H1 (cell line): ENCODE measurements around the gene TMEM222. TPM values are rescaled to one million over a fixed set of nuclear protein-coding genes. Genes with fewer than 3 reads are reported as not detected.
A peak's percentile ranks its signal among the peaks of the same experiment; 100 is the strongest.

ENCODE experiments used
- CTCF ChIA-PET: fragments of 300-600 bp; sonication (Branson Sonifier 250); formaldehyde crosslinking; loops from one replicate; lab custom pipeline; 2021; ENCODE audit not compliant: partially characterized antibody; lab: Charles Lee
- POLR2A ChIA-PET: fragments of 300-600 bp; sonication (Branson Sonifier 250); formaldehyde crosslinking; loops from one replicate; lab custom pipeline; 2021; ENCODE audit warnings: inconsistent platforms; ENCODE audit not compliant: partially characterized antibody; lab: Charles Lee
- DNase-seq, 2 experiments: peaks; one replicate each; pipeline versions ENCODE4 v3.0.0 to v3.0.0-alpha.2; 2010 to 2022; ENCODE audit warnings: low spot score in 2 of 2, low read depth in 1 of 2, mixed read lengths in 1 of 2
- FAIRE-seq: peaks from 2 replicates; lab custom pipeline; 2011; peaks lifted over from hg19 to GRCh38; lab: Jason Lieb, UNC
- H2AFZ ChIP-seq: 2 replicates; pipeline ENCODE4 v1.8.1; 2012; ENCODE audit warnings: low read length, inconsistent platforms
- H2AK5ac ChIP-seq: 2 replicates; pipeline ENCODE4 v1.6.1; 2013; ENCODE audit warnings: low read depth, low read length
- H2BK120ac ChIP-seq: replicated peaks from 2 replicates; pipeline ENCODE3; 2013; ENCODE audit warnings: low read depth, low read length, inconsistent platforms
- H2BK12ac ChIP-seq: 2 replicates; pipeline ENCODE4 v1.6.1; 2013; ENCODE audit warnings: low read depth, low read length
- H2BK15ac ChIP-seq: 2 replicates; pipeline ENCODE4 v1.6.1; 2013; ENCODE audit warnings: low read length
- H2BK20ac ChIP-seq: 2 replicates; pipeline ENCODE4 v1.6.1; 2013; ENCODE audit warnings: low read length
- H2BK5ac ChIP-seq: 2 replicates; pipeline ENCODE4 v1.6.1; 2013; ENCODE audit warnings: low read depth, low read length
- H3K14ac ChIP-seq: 2 replicates; pipeline ENCODE4 v1.6.1; 2013; ENCODE audit warnings: inconsistent platforms; ENCODE audit not compliant: insufficient read length
- H3K18ac ChIP-seq: 2 replicates; pipeline ENCODE4 v1.6.1; 2013; ENCODE audit warnings: low read length; ENCODE audit errors: extremely low read depth
- H3K23ac ChIP-seq: 2 replicates; pipeline ENCODE4 v1.6.1; 2013; ENCODE audit warnings: inconsistent platforms; ENCODE audit not compliant: insufficient read length
- H3K23me2 ChIP-seq: 2 replicates; pipeline ENCODE4 v1.6.1; 2013; ENCODE audit warnings: low read depth, low read length
- H3K27ac ChIP-seq: 2 replicates; pipeline ENCODE4 v1.6.1; 2011; ENCODE audit warnings: low read depth, low read length, inconsistent platforms
- H3K27me3 ChIP-seq, 4 experiments: replicated peaks in 1 of 4; 1 replicate in 1 of 4; 2 replicates in 3 of 4; pipeline versions ENCODE4 v1.6.1 to v1.8.1; 2011 to 2013; ENCODE audit warnings: low read length in 3 of 4, mild to moderate bottlenecking in 3 of 4, inconsistent platforms in 2 of 4, mixed read lengths in 2 of 4, moderate library complexity in 1 of 4; ENCODE audit not compliant: control insufficient read depth in 3 of 4, insufficient read depth in 3 of 4; ENCODE audit errors: extremely low read depth in 1 of 4
- H3K36me3 ChIP-seq, 4 experiments: 2 replicates each; pipeline versions ENCODE4 v1.6.1 to v1.8.1; 2011 to 2013; ENCODE audit warnings: mild to moderate bottlenecking in 4 of 4, low read length in 3 of 4, moderate library complexity in 2 of 4, control low read depth in 1 of 4, inconsistent platforms in 1 of 4; ENCODE audit not compliant: insufficient read depth in 4 of 4, control insufficient read depth in 2 of 4
- H3K4ac ChIP-seq: replicated peaks from 2 replicates; pipeline ENCODE3; 2013; ENCODE audit warnings: low read length, low read depth, mixed read lengths, inconsistent platforms; ENCODE audit not compliant: insufficient read length
- H3K4me1 ChIP-seq, 4 experiments: replicated peaks in 1 of 4; 1 replicate in 1 of 4; 2 replicates in 3 of 4; pipeline versions ENCODE4 v1.6.1 to v1.8.1; 2011 to 2013; ENCODE audit warnings: low read length in 3 of 4, inconsistent platforms in 2 of 4, mixed read lengths in 1 of 4; ENCODE audit not compliant: insufficient read depth in 4 of 4, control insufficient read depth in 3 of 4
- H3K4me2 ChIP-seq, 2 experiments: 2 replicates each; pipeline versions ENCODE4 v1.6.1 to v1.8.1; 2011 to 2013; ENCODE audit warnings: low read depth in 2 of 2, low read length in 2 of 2, control low read depth in 1 of 2, inconsistent platforms in 1 of 2, mild to moderate bottlenecking in 1 of 2; ENCODE audit not compliant: insufficient read depth in 1 of 2
- H3K4me3 ChIP-seq, 4 experiments: fragments of 200-600, 300-600 bp in 1 of 4; sonication (generic), shearing (Covaris generic), sonication (Bioruptor Twin) in 1 of 4; 2 replicates each; pipeline versions ENCODE4 v1.5.1 to v1.8.1; 2011 to 2016; ENCODE audit warnings: low read length in 4 of 4, low read depth in 3 of 4, control low read depth in 2 of 4, inconsistent platforms in 2 of 4, mild to moderate bottlenecking in 2 of 4, mixed read lengths in 1 of 4, moderate library complexity in 1 of 4; ENCODE audit not compliant: insufficient read depth in 2 of 4; ENCODE audit errors: extremely low read depth in 1 of 4
- H3K56ac ChIP-seq: replicated peaks from 2 replicates; pipeline ENCODE3; 2013; ENCODE audit warnings: low read depth, mild to moderate bottlenecking, mixed read lengths, low read length, inconsistent platforms; ENCODE audit not compliant: insufficient read length
- H3K79me1 ChIP-seq: 2 replicates; pipeline ENCODE4 v1.6.1; 2013; ENCODE audit warnings: low read depth, low read length, control low read depth
- H3K79me2 ChIP-seq, 2 experiments: 2 replicates each; pipeline versions ENCODE4 v1.6.1 to v1.8.1; 2012 to 2013; ENCODE audit warnings: low read length in 2 of 2, mild to moderate bottlenecking in 2 of 2, inconsistent platforms in 1 of 2; ENCODE audit not compliant: insufficient read depth in 2 of 2, control insufficient read depth in 1 of 2
- H3K9ac ChIP-seq, 4 experiments: replicated peaks in 1 of 4; 1 replicate in 1 of 4; 2 replicates in 3 of 4; pipeline versions ENCODE4 v1.6.1 to v1.8.1; 2011 to 2013; ENCODE audit warnings: low read depth in 3 of 4, low read length in 3 of 4, control low read depth in 2 of 4, mild to moderate bottlenecking in 2 of 4, moderate library complexity in 2 of 4, inconsistent platforms in 1 of 4; ENCODE audit errors: extremely low read depth in 1 of 4
- H3K9me3 ChIP-seq, 2 experiments: 2 replicates each; pipeline versions ENCODE4 v1.6.1 to v1.8.1; 2012 to 2013; ENCODE audit warnings: mild to moderate bottlenecking in 2 of 2, moderate library complexity in 2 of 2, control low read depth in 1 of 2, inconsistent platforms in 1 of 2, low read depth in 1 of 2, low read length in 1 of 2, mixed read lengths in 1 of 2; ENCODE audit not compliant: insufficient read depth in 2 of 2
- H4K20me1 ChIP-seq, 2 experiments: replicated peaks in 1 of 2; 2 replicates each; pipeline versions ENCODE3 to v1.8.1; 2011 to 2013; ENCODE audit warnings: inconsistent platforms in 2 of 2, low read length in 2 of 2, mild to moderate bottlenecking in 1 of 2; ENCODE audit not compliant: insufficient read depth in 2 of 2, control insufficient read depth in 1 of 2
- H4K5ac ChIP-seq: 2 replicates; pipeline ENCODE4 v1.6.1; 2013; ENCODE audit warnings: low read length, low read depth, mixed read lengths, inconsistent platforms; ENCODE audit not compliant: insufficient read length
- H4K8ac ChIP-seq: 2 replicates; pipeline ENCODE4 v1.8.0; 2013; ENCODE audit warnings: mild to moderate bottlenecking, moderate library complexity, low read length, inconsistent platforms; ENCODE audit not compliant: insufficient read depth; ENCODE audit errors: extremely low read depth
- H4K91ac ChIP-seq: replicated peaks from 2 replicates; pipeline ENCODE3; 2013; ENCODE audit warnings: low read length, mixed read lengths, inconsistent platforms; ENCODE audit not compliant: insufficient read length
- CHD1 ChIP-seq: IDR thresholded peaks from 2 replicates; pipeline ENCODE4 v1.6.1; 2012; ENCODE audit warnings: low read depth, low read length, improper control_type of control experiment
- KDM5A ChIP-seq: fragments of 200-600 bp; IDR thresholded peaks from 2 replicates; pipeline ENCODE4 v1.7.1; 2012; ENCODE audit warnings: mild to moderate bottlenecking, low read length, inconsistent platforms, mixed read lengths
- NRF1 ChIP-seq: IDR thresholded peaks from 2 replicates; pipeline ENCODE4 v1.6.1; 2011; ENCODE audit warnings: mild to moderate bottlenecking, low read depth, low read length, improper control_type of control experiment
- POU5F1 ChIP-seq: IDR thresholded peaks from 2 replicates; pipeline ENCODE4 v1.6.1; 2011; ENCODE audit warnings: low read depth, mild to moderate bottlenecking, low read length, moderate library complexity
- RNF2 ChIP-seq: fragments of 200-900, 300-1000 bp; sonication (generic); IDR thresholded peaks from 2 replicates; pipeline ENCODE4 v1.7.1; 2016; ENCODE audit warnings: borderline replicate concordance, low read depth, mild to moderate bottlenecking, antibody characterized with exemption, low read length; ENCODE audit not compliant: poor library complexity, severe bottlenecking; ENCODE audit errors: missing control alignments
- WGBS, 2 experiments: shearing (Covaris generic) in 1 of 2; methylation state at CpG; one replicate each; pipeline versions ENCODE4 v1.1.6 to v1.1.7; 2013 to 2015; ENCODE audit warnings: low lambda C conversion rate in 2 of 2, mixed read lengths in 2 of 2, inconsistent platforms in 1 of 2, low coverage in 1 of 2, missing lambda C conversion rate in 1 of 2; ENCODE audit not compliant: insufficient replicate concordance in 2 of 2, insufficient coverage in 1 of 2, insufficient read length in 1 of 2; ENCODE audit errors: extremely low coverage in 1 of 2, missing lambda C conversion rate in 1 of 2; 5-methylcytosine and 5-hydroxymethylcytosine counted together
- polyA plus RNA-seq, 7 experiments: library from polyadenylated mRNA; depleted of rRNA in 3 of 7; stranded (reverse) in 5 of 7; unstranded in 2 of 7; fragments of >200 nt in 5 of 7; fragments of 200-250 nt in 2 of 7; gene quantifications; 1 replicate in 5 of 7; 2 replicates in 1 of 7; 4 replicates in 1 of 7; pipeline versions ENCODE4 v1.2.1 to v1.2.3, GENCODE V29; 2011 to 2013; ENCODE audit warnings: missing spikeins in 2 of 7, mixed read lengths in 2 of 7
- total RNA-seq: library from RNA; stranded (reverse); fragmentation: NEBNext Ultra II Directional; extraction: Animal tissue kit (Norgen Biotek cat#: 25700); gene quantifications from 2 replicates; pipeline ENCODE4 v1.2.1, GENCODE V29; 2021

Gene TMEM222
- total and polyA plus RNA-seq, 2 of the 8 experiments (the other 6 are each of a cell fraction or from before 2014, with no cell fraction given): 27.0 to 51.8 TPM

DNA sequence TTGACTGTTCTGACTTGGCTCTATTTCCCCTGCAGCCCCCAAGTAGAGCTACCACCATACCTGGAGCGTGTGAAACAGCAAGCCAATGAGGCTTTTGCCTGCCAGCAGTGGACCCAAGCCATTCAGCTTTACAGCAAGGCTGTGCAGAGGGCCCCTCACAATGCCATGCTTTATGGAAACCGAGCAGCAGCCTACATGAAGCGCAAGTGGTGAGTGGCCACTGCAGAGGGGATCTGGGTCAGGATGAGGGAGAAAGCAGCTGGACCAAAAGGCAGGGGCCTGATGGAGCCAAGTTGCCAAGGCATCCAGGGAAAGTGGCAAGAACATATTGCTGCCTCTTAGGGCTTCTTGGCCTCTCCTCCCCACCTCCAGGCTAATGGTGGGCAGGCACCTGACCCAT, 24.1 kb upstream of the TMEM222 start:
- H3K56ac ChIP-seq: no peak overlapping the region
- no peaks in the 10 kb centered on the region for H3K23me2 ChIP-seq
- no peak overlapping the region for H3K4me2 ChIP-seq
- H3K9ac ChIP-seq: no peak overlapping the region
- no peak overlapping the region for H2BK12ac ChIP-seq
- FAIRE-seq (no peak), DNase-seq (no peak)
- no peak overlapping the region for H3K14ac ChIP-seq
- no peak overlapping the region for H3K4me3 ChIP-seq
- H3K27me3 ChIP-seq: no peaks in the 10 kb centered on the region
- 100% methylated on average over 2 of the region's 3 CpGs; no CpG with 5 or more reads in 1 of the 2 experiments for WGBS, 2 experiments
- H3K79me1 ChIP-seq: no peaks in the 10 kb centered on the region
- H3K27ac ChIP-seq: no peak overlapping the region
- CTCF ChIA-PET: interaction anchor here (0.5 to 17.9 kb wide), 32 partner anchors 7 to 365 kb away, joined by 3 to 321 read pairs (median 10); partner anchors contain the start of genes AHDC1, CD164L2, FCN3 and GPR3
- POLR2A ChIA-PET: interaction anchor here (0.9 to 2.4 kb wide), 3 partner anchors 9 to 99 kb away, joined by 3 to 7 read pairs (median 3); no protein-coding TSS in a partner anchor
- no peak overlapping the region for H2BK120ac ChIP-seq
- peaks cover 0 to 22% (median 11%) of the 10 kb centered on the region in 4 experiments; a peak in 6 of 7 replicates for H3K4me1 ChIP-seq
- no peaks in the 10 kb centered on the region for H3K79me2 ChIP-seq
- no peak overlapping the region for H2BK15ac ChIP-seq
- peak overlapping the region; percentile 6; the same call in 1 of the 2 replicates for H4K8ac ChIP-seq
- no peaks in the 10 kb centered on the region for H3K9me3 ChIP-seq
- no peaks in the 10 kb centered on the region for H4K20me1 ChIP-seq
- H2AFZ ChIP-seq: no peak overlapping the region
- no peak overlapping the region for H4K5ac ChIP-seq
- TF ChIP-seq NRF1 (no peak), RNF2 (no peak), KDM5A (no peak), CHD1 (no peak), POU5F1 (no peak)
- no peak overlapping the region for H2BK5ac ChIP-seq
- no peak overlapping the region for H2AK5ac ChIP-seq
- no peak overlapping the region for H3K4ac ChIP-seq
- no peak overlapping the region for H3K23ac ChIP-seq
- H3K18ac ChIP-seq: no peak overlapping the region
- no peak overlapping the region for H2BK20ac ChIP-seq
- H4K91ac ChIP-seq: no peak overlapping the region
- no peaks in the 10 kb centered on the region; a peak in 1 of 8 replicates for H3K36me3 ChIP-seq
